GM13976 (cell line): ENCODE data around the gene ZBTB8OS.
"Not testable (repeated sequence)": the region's sequence is repeated elsewhere in the genome, so short reads cannot be mapped to it uniquely, and the experiment has no call there.

Experiments
- DNase-seq: peaks from one replicate; pipeline ENCODE4 v3.0.0; 2012; ENCODE audit warnings: low spot score
- CTCF ChIP-seq: IDR thresholded peaks from 2 replicates; pipeline ENCODE4 v1.5.1; 2012; ENCODE audit warnings: borderline replicate concordance, mild to moderate bottlenecking; ENCODE audit not compliant: insufficient read depth; ENCODE audit errors: extremely low read depth, missing control alignments, control extremely low read depth
- in situ Hi-C: fragments of 300-500 bp; cut with MboI; formaldehyde crosslinking; loops from one replicate; pipeline ENCODE4 v1.12.0; 2022; ENCODE audit warnings: low sequenced_read_pairs, mixed read lengths, inconsistent platforms; ENCODE audit not compliant: unreplicated experiment

Gene ZBTB8OS

GRCh38 chr1:32650248-32650751 lies at the start of gene ZBTB8OS:
Gene ZBTB8OS (minus strand): TSS chr1:32650550. CDS start chr1:32650529, 21 bp downstream.
- peak; percentile 87 for DNase-seq
- no peak for TF ChIP-seq CTCF
- in situ Hi-C loops = no loop called here

- in situ Hi-C loops, DNase-seq: not testable (repeated sequence)
Observed at GRCh38 chr1:32696996-32697395, 46.6 kb upstream of the ZBTB8OS start.

- no peak for DNase-seq
- no peak for TF ChIP-seq CTCF
- in situ Hi-C loops = no loop called here
Observed at GRCh38 chr1:32696041-32696440, 45.7 kb upstream of the ZBTB8OS start.

GRCh38 chr1:32695098-32695904 lies 45.0 kb upstream of the ZBTB8OS start:
- no peak for TF ChIP-seq CTCF
- DNase-seq = no peak
- in situ Hi-C loops = no loop called here

GRCh38 chr1:32693455-32694174 lies 43.3 kb upstream of the ZBTB8OS start:
- in situ Hi-C loops = no loop called here
- no peak for DNase-seq
- TF ChIP-seq CTCF = no peak

- DNase-seq = no peak
- no peak for TF ChIP-seq CTCF
- in situ Hi-C loops = no loop called here
Observed at GRCh38 chr1:32686387-32686786, 36.0 kb upstream of the ZBTB8OS start.

GRCh38 chr1:32685498-32685897 lies 35.1 kb upstream of the ZBTB8OS start:
- no peak for TF ChIP-seq CTCF
- in situ Hi-C loops = no loop called here

More at GRCh38 chr1:32685498-32685897, 35.1 kb upstream of the ZBTB8OS start:
- no peak for DNase-seq
